HG03558 (cell line): ENCODE data around the gene NRROS.

Experiments
- ATAC-seq: cut with Tn5 transposase; IDR thresholded peaks from one replicate; pipeline ENCODE4 v1.9.1; 2021; ENCODE audit warnings: moderate number of reproducible peaks; ENCODE audit not compliant: unreplicated experiment; ENCODE audit errors: extremely low read depth

Gene NRROS

GRCh38 chr3:196673632-196674031 lies 34.1 kb downstream of the NRROS start:
- no peak for ATAC-seq

- no peak for ATAC-seq
Measured at GRCh38 chr3:196677353-196677752, 37.9 kb downstream of the NRROS start.

GRCh38 chr3:196677931-196678330 lies 38.4 kb downstream of the NRROS start:
- ATAC-seq: no peak

DNA sequence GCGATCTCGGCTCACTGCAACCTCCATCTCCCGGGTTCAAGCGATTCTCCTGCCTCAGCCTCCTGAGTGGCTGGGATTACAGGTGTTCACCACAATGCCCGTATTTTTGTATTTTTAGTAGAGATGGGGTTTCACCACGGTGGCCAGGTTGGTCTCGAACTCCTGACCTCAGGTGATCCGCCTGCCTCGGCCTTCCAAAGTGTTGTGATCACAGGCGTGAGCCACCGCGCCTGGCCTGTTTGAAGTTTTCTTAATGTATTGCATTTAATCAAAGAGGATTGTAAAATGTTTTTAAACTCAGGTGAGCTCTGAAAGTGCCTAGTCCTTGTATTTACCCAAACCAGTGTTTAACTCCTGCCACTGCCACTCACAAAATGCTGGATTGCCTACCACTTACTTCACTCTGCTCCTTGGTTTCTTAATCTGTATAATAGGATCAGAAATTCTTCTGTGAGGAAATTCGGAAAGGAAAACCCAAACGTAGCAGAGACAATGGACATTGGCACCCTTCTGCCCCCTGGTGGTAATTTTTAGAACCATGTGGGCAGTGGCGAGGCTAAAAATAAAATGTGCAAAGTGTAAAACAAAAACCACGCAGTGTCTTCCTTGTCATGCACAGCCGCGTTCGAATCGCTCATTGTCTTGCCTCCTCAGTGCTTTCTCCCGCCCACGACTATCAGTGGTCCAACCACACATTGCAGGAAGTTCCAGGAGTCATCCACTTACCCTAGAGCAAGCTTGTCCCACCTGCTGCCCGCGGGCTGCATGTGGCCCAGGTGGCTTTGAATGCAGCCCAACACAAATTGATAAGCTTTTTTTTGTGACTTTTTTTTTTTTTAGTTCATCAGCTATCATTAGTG lies 45.3 kb downstream of the NRROS start:
- peak; percentile 82 for ATAC-seq

- no peak for ATAC-seq
Measured at GRCh38 chr3:196686436-196686835, 46.9 kb downstream of the NRROS start.

GRCh38 chr3:196688349-196688748 lies 48.9 kb downstream of the NRROS start:
- ATAC-seq: no peak

GRCh38 chr3:196689941-196690660 lies 50.6 kb downstream of the NRROS start:
- ATAC-seq: no peak

- ATAC-seq: no peak
Measured at GRCh38 chr3:196691386-196691785, 51.9 kb downstream of the NRROS start.

GRCh38 chr3:196694202-196694638 lies 54.7 kb downstream of the NRROS start:
- no peak for ATAC-seq

- ATAC-seq: no peak
Measured at GRCh38 chr3:196694941-196695848, 55.7 kb downstream of the NRROS start.

GRCh38 chr3:196695849-196696226 lies 56.3 kb downstream of the NRROS start:
- ATAC-seq: no peak

DNA sequence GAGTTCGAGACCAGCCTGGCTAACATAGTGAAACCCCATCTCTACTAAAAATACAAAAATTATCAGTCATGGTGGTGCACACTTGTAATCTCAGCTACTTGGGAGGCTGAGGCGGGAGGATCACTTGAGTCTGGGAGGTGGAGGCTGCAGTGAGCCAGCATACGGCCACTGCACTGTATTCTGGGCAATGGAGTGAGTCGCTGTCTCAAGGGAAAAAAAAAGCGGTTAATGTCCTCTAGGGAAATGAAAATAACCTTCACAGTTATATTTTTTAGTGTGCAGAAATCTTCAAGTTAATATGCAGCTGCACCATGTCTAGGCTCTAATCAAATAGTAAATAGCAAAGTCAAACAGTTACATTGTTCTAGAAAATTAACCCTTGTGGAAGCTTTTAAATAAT lies 57.8 kb downstream of the NRROS start:
- no peak for ATAC-seq

DNA sequence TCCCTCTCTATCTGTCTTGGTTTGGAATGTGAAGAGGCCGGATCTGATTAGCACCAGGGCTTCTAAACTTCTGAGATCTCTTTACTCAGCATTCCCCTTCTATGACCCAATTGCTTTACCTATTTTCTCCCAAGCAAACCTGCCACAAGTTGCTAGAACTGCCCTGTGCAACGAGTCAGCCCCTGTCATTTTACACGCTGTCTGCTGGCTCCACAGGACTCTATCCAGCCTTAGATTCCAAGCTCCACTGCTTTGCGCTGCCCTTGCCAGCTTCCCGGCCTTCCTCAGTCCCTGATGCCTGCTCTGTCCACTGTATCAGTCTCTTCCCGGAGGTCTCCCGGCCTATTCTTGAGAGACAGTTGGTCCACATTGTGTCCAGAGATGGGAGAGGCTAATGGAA lies 60.3 kb downstream of the NRROS start:
- ATAC-seq: no peak

DNA sequence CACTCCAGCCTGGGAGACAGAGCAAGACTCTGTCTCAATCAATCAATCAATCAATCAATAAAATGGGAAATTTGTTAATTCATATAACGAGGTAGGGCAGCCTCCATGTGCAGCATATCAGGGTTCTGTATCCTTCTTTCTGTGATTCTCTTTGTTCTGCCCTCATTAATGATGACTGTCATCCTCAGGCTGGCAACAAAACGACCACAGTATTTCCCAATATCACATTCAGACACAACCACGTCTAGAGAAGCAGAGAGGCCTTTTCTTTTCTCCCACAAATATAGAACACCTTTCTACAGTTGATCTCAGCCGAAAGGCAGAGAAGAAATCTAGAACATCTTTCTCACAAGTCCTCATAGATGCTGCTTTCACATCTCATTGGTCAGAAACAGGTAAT lies 61.3 kb downstream of the NRROS start:
- no peak for ATAC-seq

DNA sequence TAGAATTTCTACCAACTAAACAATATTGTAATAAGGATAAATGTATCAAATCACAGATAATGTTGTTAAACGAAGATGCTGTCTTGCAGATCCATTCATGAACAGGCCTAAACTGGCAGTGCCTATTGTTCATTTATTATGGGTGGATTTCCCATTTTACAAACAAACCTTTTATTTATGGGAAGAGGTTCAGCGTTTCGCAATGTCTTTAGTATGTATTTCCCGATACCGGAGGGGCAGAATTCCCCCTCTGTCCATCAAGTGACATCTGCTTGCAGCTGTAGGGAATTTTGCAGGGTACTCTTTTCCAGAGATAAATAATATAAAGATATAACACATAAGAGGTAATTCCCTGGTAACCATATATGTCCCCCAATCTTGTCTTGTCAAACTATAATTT lies 66.8 kb downstream of the NRROS start:
- ATAC-seq: no peak

GRCh38 chr3:196706731-196707130 lies 67.2 kb downstream of the NRROS start:
- ATAC-seq: no peak

DNA sequence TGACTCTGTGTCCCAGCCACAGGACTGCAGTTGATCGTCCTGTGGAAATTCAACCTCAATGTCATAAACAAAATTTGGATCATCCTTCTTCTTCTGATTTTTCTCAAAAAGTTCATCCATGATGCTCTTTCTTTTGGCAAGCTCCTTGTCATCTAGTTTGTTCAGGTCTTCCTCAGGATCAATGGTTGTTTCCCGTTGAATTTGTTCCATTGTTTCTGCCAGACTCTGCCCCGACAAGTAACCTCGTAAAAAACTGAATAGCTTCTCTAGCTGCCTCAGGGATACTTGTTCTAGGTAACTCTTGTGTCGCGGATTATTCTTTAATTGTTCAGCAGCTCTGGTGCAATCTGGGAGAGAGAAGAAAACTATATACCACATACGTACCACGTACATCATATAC lies 68.1 kb downstream of the NRROS start:
- ATAC-seq: no peak

DNA sequence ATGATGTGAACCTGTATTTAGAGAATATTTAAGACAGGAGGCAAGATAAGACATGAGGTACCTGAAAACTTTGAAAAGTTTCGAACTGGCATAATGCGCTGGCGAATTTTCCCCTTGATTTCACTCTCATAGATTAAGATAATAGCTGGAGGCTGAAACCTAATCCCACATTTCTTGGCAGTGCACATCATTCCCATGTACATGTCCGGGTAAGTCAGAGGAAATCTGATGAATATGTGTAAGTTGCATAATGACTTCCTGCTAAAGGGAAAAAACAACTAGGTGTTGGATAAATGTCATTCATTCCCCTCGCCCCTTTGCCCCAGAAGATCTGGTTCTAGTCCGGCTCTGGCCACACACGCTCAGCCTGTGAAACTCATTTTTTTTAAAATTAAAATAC lies 69.0 kb downstream of the NRROS start:
- ATAC-seq: no peak
